ENCODE results near the gene MOB3B. TPM values are rescaled to one million over a fixed set of nuclear protein-coding genes. Genes with fewer than 3 reads are reported as not detected.

The MOB3B gene
- total RNA-seq, 1 donor from 2014 or later = 1.0 TPM

DNA sequence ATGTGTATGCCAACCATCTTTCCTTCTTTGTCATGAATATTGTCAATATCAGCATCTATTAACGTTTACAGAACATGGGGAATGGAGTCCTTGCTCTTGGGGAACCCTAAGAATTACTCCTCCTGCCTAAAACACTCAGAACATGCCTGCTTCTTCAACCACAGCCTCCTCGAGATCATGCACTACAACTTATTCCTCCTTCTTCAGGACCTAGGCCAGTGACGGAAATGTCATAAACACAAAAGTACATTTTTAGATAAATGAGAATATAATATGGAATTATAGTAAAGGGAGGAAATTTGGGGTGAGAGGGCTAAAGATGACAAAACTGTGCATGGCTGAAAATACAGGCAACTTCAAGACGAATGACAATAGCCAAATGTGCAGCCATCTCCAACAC lies 8.6 kb downstream of the MOB3B start:
- H3K9ac ChIP-seq (ENCODE audit: low read depth in 1 of 3, low read length in 3 of 3) = no peak overlapping the region
- H3K36me3 ChIP-seq (ENCODE audit: control insufficient read depth in 3 of 3, insufficient read depth in 3 of 3, low read length in 3 of 3) = no peaks in the 10 kb centered on the region
- H3K27me3 ChIP-seq (ENCODE audit: control insufficient read depth in 3 of 3, insufficient read depth in 3 of 3, low read length in 3 of 3) = no peaks in the 10 kb centered on the region
- H3K27ac ChIP-seq (ENCODE audit: low read depth, low read length) = no peak overlapping the region
- H3K4me1 ChIP-seq (ENCODE audit: control insufficient read depth in 3 of 3, insufficient read depth in 3 of 3, low read length in 3 of 3) = no peaks in the 10 kb centered on the region
- H3K4me3 ChIP-seq (ENCODE audit: low read length in 3 of 3) = no peak overlapping the region
- H3K9me3 ChIP-seq (ENCODE audit: control insufficient read depth in 3 of 3, low read length in 3 of 3) = no peaks in the 10 kb centered on the region

DNA sequence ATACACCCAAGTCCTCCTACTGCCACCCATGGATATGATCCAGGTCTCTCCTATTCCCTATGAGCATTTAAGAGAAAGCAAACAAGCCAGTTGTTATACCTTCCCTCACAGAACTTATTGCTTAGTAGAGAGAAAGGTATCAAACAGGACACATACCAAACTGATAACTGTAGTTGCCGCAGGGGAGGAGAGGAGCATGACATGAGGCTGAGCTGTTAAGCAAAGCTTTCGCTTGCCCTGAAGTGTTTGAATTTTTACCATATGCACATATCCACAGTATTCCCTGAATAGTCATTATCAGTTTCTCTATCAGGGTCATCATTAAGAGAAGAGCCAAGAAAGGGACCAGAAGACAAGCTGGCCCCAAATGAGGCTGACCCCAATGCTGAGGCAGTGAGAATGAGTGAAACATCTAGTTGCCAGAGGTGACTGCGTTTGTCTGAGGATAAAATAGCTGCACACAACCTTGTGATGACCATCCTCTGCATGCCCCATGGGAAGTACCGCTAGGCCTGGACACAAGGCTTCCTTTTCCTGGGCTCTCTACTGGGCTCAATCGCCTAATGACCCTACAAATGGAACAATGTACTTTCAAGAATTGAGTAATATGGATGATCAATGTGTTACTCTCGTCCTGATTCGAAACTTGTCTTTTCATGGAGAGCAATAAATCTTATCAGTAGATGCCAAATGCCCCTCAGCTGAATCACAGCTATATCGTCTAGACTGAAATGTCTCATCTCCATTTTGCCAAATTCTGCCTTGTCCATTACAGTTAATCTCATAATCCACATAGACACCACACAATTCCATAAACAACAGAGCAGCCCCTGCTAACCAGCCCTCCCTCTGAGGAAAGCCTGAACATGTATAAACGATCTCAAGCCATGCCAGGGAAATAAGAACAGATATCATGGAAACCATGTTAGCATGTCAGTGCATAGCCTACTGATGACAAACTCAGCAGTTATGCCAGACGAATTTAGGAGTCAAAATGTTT lies 9.8 kb downstream of the MOB3B start:
- Histone ChIP-seq H3K27ac (ENCODE audit: low read depth, low read length) (no peak overlapping the region), H3K27me3 (ENCODE audit: control insufficient read depth in 3 of 3, insufficient read depth in 3 of 3, low read length in 3 of 3) (no peaks in the 10 kb centered on the region), H3K4me3 (ENCODE audit: low read length in 3 of 3) (no peak overlapping the region), H3K4me1 (ENCODE audit: control insufficient read depth in 3 of 3, insufficient read depth in 3 of 3, low read length in 3 of 3) (peaks cover under 1 to 3% (median under 1%) of the 10 kb centered on the region in 3 donors), H3K9me3 (ENCODE audit: control insufficient read depth in 3 of 3, low read length in 3 of 3) (no peaks in the 10 kb centered on the region), H3K36me3 (ENCODE audit: control insufficient read depth in 3 of 3, insufficient read depth in 3 of 3, low read length in 3 of 3) (no peaks in the 10 kb centered on the region), H3K9ac (ENCODE audit: low read depth in 1 of 3, low read length in 3 of 3) (no peak overlapping the region)

DNA sequence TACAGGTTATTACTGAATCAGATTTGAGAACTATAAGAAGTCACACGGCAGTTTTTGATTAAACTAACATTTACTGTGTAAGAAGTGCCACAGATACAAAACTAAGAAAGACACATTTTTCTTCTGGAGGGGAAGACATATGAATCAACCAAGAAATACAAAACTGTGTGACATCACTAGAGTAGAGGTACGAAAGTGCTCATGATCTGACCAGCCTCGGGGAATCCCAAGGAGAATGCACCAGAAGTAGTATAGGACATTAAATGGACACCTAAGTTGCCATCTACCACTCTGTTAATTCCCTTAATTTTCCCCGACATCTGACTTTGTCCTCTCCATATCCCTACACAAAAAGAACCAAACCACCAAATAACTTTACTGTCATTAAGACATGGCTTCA lies 10.8 kb downstream of the MOB3B start:
- Histone ChIP-seq H3K27ac (ENCODE audit: low read depth, low read length) (no peak overlapping the region), H3K4me3 (ENCODE audit: low read length in 3 of 3) (no peak overlapping the region), H3K9ac (ENCODE audit: low read depth in 1 of 3, low read length in 3 of 3) (no peak overlapping the region), H3K36me3 (ENCODE audit: control insufficient read depth in 3 of 3, insufficient read depth in 3 of 3, low read length in 3 of 3) (no peaks in the 10 kb centered on the region), H3K4me1 (ENCODE audit: control insufficient read depth in 3 of 3, insufficient read depth in 3 of 3, low read length in 3 of 3) (peaks cover 4 to 8% (median 4%) of the 10 kb centered on the region in 3 donors), H3K27me3 (ENCODE audit: control insufficient read depth in 3 of 3, insufficient read depth in 3 of 3, low read length in 3 of 3) (no peaks in the 10 kb centered on the region), H3K9me3 (ENCODE audit: control insufficient read depth in 3 of 3, low read length in 3 of 3) (no peaks in the 10 kb centered on the region)

DNA sequence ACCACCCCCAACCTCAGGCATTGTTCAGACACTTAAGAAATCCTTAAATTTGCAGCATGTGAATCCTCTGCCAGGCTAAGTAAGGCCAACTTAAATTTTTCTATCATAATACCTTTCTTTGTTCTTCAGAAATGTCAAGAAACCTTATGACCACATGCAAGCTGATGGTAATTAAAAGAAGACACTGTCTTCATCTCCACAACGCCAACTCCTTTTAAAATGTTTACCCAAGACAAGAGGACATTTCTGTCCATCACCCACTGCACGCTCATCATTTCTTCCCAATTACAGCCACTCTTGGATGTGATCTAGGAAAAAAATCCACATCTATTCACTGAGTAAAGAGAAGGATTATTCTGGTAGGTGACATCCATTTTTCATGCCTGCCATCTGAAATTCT lies 11.6 kb downstream of the MOB3B start:
- no peak overlapping the region for H3K4me3 ChIP-seq (ENCODE audit: low read length in 3 of 3)
- peaks cover 4 to 8% (median 4%) of the 10 kb centered on the region in 3 donors for H3K4me1 ChIP-seq (ENCODE audit: control insufficient read depth in 3 of 3, insufficient read depth in 3 of 3, low read length in 3 of 3)
- no peak overlapping the region for H3K9ac ChIP-seq (ENCODE audit: low read depth in 1 of 3, low read length in 3 of 3)
- H3K27me3 ChIP-seq (ENCODE audit: control insufficient read depth in 3 of 3, insufficient read depth in 3 of 3, low read length in 3 of 3) = no peaks in the 10 kb centered on the region
- H3K27ac ChIP-seq (ENCODE audit: low read depth, low read length) = no peak overlapping the region
- H3K36me3 ChIP-seq (ENCODE audit: control insufficient read depth in 3 of 3, insufficient read depth in 3 of 3, low read length in 3 of 3) = no peaks in the 10 kb centered on the region
- H3K9me3 ChIP-seq (ENCODE audit: control insufficient read depth in 3 of 3, low read length in 3 of 3) = no peaks in the 10 kb centered on the region

DNA sequence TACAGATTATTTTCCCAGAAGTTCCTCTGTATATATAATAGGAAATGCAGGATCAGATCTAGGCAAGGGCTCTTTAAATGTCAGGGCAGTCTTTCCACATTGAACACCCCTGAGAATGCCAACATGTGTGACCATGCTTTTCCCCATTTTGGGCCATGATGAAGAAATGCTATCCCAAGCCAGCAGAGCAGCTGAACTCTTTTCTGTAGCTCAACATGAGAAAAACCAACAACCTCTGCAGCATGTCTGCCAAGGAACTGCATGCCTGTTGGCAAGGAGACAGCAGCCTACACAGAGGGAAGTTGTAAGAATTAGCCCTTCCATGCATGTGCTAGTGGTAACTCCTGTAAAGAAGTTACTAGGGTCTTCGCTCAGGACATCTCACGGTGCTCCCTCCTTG lies 15.1 kb downstream of the MOB3B start:
- H3K4me3 ChIP-seq (ENCODE audit: low read length in 3 of 3) = no peak overlapping the region
- no peak overlapping the region for H3K27ac ChIP-seq (ENCODE audit: low read depth, low read length)
- H3K4me1 ChIP-seq (ENCODE audit: control insufficient read depth in 3 of 3, insufficient read depth in 3 of 3, low read length in 3 of 3) = peaks cover 4 to 8% (median 4%) of the 10 kb centered on the region in 3 donors
- H3K36me3 ChIP-seq (ENCODE audit: control insufficient read depth in 3 of 3, insufficient read depth in 3 of 3, low read length in 3 of 3) = no peaks in the 10 kb centered on the region
- no peaks in the 10 kb centered on the region for H3K27me3 ChIP-seq (ENCODE audit: control insufficient read depth in 3 of 3, insufficient read depth in 3 of 3, low read length in 3 of 3)
- no peaks in the 10 kb centered on the region for H3K9me3 ChIP-seq (ENCODE audit: control insufficient read depth in 3 of 3, low read length in 3 of 3)
- H3K9ac ChIP-seq (ENCODE audit: low read depth in 1 of 3, low read length in 3 of 3) = no peak overlapping the region

DNA sequence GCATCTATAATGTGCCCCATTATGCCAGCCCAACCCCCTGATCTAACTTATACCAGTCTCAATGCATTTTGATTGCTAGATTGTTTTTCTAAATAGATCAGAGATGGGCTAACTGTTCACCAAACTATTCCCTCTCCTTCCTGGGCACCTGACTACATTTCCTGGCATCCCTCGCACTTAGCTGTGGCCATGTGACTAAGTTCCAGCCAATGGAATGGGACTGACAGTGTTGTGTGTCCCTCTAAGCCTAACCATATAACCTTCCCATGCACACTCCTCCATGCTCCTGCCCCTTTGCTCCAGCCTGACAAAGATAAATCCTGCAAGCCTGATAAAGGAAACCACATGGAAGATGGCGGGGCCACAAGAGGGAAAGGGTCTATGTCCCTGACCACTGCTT lies 17.8 kb downstream of the MOB3B start:
- Histone ChIP-seq H3K4me3 (ENCODE audit: low read length in 3 of 3) (no peak overlapping the region), H3K27me3 (ENCODE audit: control insufficient read depth in 3 of 3, insufficient read depth in 3 of 3, low read length in 3 of 3) (no peaks in the 10 kb centered on the region), H3K9ac (ENCODE audit: low read depth in 1 of 3, low read length in 3 of 3) (no peak overlapping the region), H3K36me3 (ENCODE audit: control insufficient read depth in 3 of 3, insufficient read depth in 3 of 3, low read length in 3 of 3) (no peaks in the 10 kb centered on the region), H3K4me1 (ENCODE audit: control insufficient read depth in 3 of 3, insufficient read depth in 3 of 3, low read length in 3 of 3) (peaks cover 4 to 8% (median 4%) of the 10 kb centered on the region in 3 donors), H3K9me3 (ENCODE audit: control insufficient read depth in 3 of 3, low read length in 3 of 3) (no peaks in the 10 kb centered on the region), H3K27ac (ENCODE audit: low read depth, low read length) (no peak overlapping the region)

DNA sequence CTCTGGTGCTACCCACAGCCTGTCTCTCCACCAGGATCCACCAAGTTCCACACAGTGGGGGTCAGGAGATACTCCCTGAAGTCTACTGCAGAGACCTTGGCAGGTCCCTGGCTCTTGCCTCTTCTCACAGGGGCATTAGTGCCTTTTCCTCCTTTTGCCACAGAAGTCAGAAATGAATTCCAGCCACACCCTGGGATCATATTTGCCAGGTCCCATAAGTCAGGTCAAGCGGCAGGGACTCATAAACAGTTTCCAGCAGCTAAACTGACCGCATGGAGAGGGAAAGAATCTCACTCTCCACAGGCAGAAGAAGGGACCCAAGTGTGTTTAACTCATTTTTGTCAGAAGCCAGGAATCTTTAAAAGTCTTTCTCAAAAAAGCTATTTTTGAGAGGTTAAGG lies 18.8 kb downstream of the MOB3B start:
- H3K4me3 ChIP-seq (ENCODE audit: low read length in 3 of 3) = no peak overlapping the region
- H3K9me3 ChIP-seq (ENCODE audit: control insufficient read depth in 3 of 3, low read length in 3 of 3) = no peaks in the 10 kb centered on the region
- H3K36me3 ChIP-seq (ENCODE audit: control insufficient read depth in 3 of 3, insufficient read depth in 3 of 3, low read length in 3 of 3) = no peaks in the 10 kb centered on the region
- no peak overlapping the region for H3K27ac ChIP-seq (ENCODE audit: low read depth, low read length)
- peaks cover 4 to 8% (median 4%) of the 10 kb centered on the region in 3 donors for H3K4me1 ChIP-seq (ENCODE audit: control insufficient read depth in 3 of 3, insufficient read depth in 3 of 3, low read length in 3 of 3)
- no peaks in the 10 kb centered on the region for H3K27me3 ChIP-seq (ENCODE audit: control insufficient read depth in 3 of 3, insufficient read depth in 3 of 3, low read length in 3 of 3)
- H3K9ac ChIP-seq (ENCODE audit: low read depth in 1 of 3, low read length in 3 of 3) = no peak overlapping the region

DNA sequence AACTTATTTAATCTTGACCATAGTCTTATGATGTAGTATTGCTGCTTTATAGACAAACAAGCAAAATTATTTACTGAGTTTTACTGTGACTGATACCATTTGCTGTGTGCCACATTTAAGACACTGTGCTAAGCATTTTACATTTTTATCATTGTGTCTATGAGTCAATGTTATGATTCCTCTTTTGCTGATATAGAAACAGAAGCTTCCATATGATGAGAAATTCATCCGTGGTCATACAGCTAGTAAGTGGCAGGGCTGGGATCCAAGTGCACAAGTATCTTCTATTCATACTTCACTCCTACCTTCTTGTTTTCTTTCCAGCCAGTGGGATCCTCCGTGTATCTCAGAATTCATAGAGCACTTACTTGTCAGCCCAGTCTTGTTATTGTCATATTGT lies 22.6 kb downstream of the MOB3B start:
- peaks cover 0 to 4% (median 0%) of the 10 kb centered on the region in 3 donors for H3K9me3 ChIP-seq (ENCODE audit: control insufficient read depth in 3 of 3, low read length in 3 of 3)
- H3K4me3 ChIP-seq (ENCODE audit: low read length in 3 of 3) = no peak overlapping the region
- no peak overlapping the region for H3K27ac ChIP-seq (ENCODE audit: low read depth, low read length)
- H3K36me3 ChIP-seq (ENCODE audit: control insufficient read depth in 3 of 3, insufficient read depth in 3 of 3, low read length in 3 of 3) = no peaks in the 10 kb centered on the region
- no peaks in the 10 kb centered on the region for H3K27me3 ChIP-seq (ENCODE audit: control insufficient read depth in 3 of 3, insufficient read depth in 3 of 3, low read length in 3 of 3)
- H3K4me1 ChIP-seq (ENCODE audit: control insufficient read depth in 3 of 3, insufficient read depth in 3 of 3, low read length in 3 of 3) = no peaks in the 10 kb centered on the region
- no peak overlapping the region for H3K9ac ChIP-seq (ENCODE audit: low read depth in 1 of 3, low read length in 3 of 3)

DNA sequence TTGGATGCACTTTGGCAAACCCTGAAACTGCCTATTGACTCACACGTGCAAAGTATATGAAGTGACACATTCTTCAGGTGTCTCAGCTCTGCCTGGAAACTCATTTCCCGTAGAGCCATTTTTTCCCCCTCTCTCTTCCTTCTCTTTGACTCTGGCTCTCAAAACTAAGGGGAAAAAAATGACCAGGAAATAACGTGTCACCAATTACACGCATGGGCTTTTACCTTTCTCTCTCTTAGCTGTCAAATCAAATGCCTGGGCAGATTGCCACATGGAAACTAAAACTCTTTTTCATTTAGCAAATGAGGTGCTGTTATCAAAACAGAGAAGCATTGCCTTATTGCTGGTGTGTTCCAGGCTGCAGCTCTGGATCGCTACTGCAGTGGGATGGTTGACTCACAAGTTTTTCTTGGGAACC lies 23.9 kb downstream of the MOB3B start:
- Histone ChIP-seq H3K4me3 (ENCODE audit: low read length in 3 of 3) (no peak overlapping the region), H3K4me1 (ENCODE audit: control insufficient read depth in 3 of 3, insufficient read depth in 3 of 3, low read length in 3 of 3) (no peaks in the 10 kb centered on the region), H3K36me3 (ENCODE audit: control insufficient read depth in 3 of 3, insufficient read depth in 3 of 3, low read length in 3 of 3) (no peaks in the 10 kb centered on the region)

DNA sequence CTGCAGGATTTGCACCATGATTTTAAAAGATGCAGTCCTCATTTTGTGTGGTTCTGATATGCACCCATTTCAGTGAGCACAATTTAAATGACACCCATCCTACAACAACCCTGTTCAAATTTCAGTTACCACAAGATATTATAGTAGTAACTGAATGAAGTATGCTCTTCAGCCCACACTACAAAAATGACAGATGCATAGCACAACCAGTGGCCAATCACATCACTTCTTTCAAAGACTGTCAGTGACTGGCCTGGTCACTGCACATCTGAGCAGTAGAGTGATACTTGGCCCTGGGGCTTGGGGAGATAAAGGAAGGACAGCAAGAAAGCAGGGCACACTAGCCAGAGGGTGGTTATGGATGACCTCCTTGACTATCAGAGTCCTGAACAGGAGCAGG lies 25.4 kb downstream of the MOB3B start:
- no peaks in the 10 kb centered on the region for H3K27me3 ChIP-seq (ENCODE audit: control insufficient read depth in 3 of 3, insufficient read depth in 3 of 3, low read length in 3 of 3)
- no peaks in the 10 kb centered on the region for H3K4me1 ChIP-seq (ENCODE audit: control insufficient read depth in 3 of 3, insufficient read depth in 3 of 3, low read length in 3 of 3)
- no peak overlapping the region for H3K27ac ChIP-seq (ENCODE audit: low read depth, low read length)
- H3K4me3 ChIP-seq (ENCODE audit: low read length in 3 of 3) = no peak overlapping the region
- H3K9ac ChIP-seq (ENCODE audit: low read depth in 1 of 3, low read length in 3 of 3) = no peak overlapping the region
- H3K9me3 ChIP-seq (ENCODE audit: control insufficient read depth in 3 of 3, low read length in 3 of 3) = peaks cover 0 to 4% (median 0%) of the 10 kb centered on the region in 3 donors
- no peaks in the 10 kb centered on the region for H3K36me3 ChIP-seq (ENCODE audit: control insufficient read depth in 3 of 3, insufficient read depth in 3 of 3, low read length in 3 of 3)

More for the DNA sequence above, 23.9 kb downstream of the MOB3B start:
- Histone ChIP-seq H3K9me3 (ENCODE audit: control insufficient read depth in 3 of 3, low read length in 3 of 3) (peaks cover 0 to 4% (median 0%) of the 10 kb centered on the region in 3 donors), H3K27me3 (ENCODE audit: control insufficient read depth in 3 of 3, insufficient read depth in 3 of 3, low read length in 3 of 3) (no peaks in the 10 kb centered on the region), H3K27ac (ENCODE audit: low read depth, low read length) (no peak overlapping the region), H3K9ac (ENCODE audit: low read depth in 1 of 3, low read length in 3 of 3) (no peak overlapping the region)
